ENCODE measurements around the gene PRKAR1B. TPM values are rescaled to one million over a fixed set of nuclear protein-coding genes. Genes with fewer than 3 reads are reported as not detected.
"Not testable (repeated sequence)": the region's sequence is repeated elsewhere in the genome, so short reads cannot be mapped to it uniquely, and the experiment has no call there.

The PRKAR1B gene
- total RNA-seq, 1 donor from 2014 or later = 14.7 TPM

DNA sequence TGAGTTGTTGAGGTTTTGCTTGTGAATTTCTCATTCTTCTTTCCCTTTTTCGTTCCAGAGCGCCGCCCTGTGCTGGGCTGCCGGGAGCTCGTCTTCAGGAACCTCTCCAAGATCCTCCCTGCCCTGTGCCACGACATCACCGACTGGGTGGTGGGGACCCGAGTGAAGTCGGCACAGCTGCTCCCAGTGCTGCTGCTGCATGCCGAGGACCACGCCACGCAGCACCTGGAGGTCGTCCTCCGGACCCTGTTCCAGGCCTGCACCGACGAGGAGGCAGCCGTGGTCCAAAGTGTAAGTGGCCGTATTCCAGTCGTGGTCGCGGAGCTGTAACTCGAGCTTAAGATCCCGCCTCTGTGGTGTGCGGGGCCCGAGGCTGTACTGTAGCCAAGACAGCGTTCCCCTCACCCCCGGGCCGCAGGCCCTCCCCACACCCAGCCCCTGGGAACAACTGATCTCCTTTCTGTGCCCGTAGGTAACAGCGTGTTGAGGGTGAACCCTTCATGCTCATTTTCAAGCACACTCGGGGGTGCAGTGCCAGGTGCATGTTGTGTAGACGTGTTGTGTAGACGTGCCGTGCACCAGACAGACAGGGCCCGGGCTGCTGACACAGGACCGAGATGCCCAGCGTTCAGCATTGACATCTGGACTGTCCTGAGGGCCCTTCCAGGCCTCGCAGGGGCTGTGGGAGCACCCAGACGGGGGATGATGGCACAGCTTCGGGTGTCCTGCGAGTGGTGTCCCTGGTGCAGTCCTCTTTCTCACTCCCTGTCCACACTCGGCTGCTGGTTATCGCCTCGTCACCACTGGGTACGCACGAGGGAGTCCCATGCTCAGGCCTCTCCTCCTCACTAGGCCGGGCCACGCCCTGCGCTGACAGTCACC lies 27.7 kb upstream of the PRKAR1B start:
- Histone ChIP-seq H2AFZ (ENCODE audit: low read depth, low read length) (no peak overlapping the region), H3K27me3 (ENCODE audit: insufficient read depth, low read length) (no peaks in the 10 kb centered on the region), H3K79me2 (ENCODE audit: insufficient read depth, low read length) (peaks cover 6% of the 10 kb centered on the region), H3K27ac (ENCODE audit: low read depth, low read length) (no peak overlapping the region), H3K9me3 (ENCODE audit: insufficient read depth, low read depth, low read length) (no peaks in the 10 kb centered on the region), H3K36me3 (ENCODE audit: insufficient read depth, low read length) (peaks cover 17% of the 10 kb centered on the region), H3K4me3 (ENCODE audit: insufficient read depth, low read depth, low read length) (no peak overlapping the region), H3K4me1 (ENCODE audit: insufficient read depth, low read length) (no peaks in the 10 kb centered on the region), H3K4me2 (ENCODE audit: low read length) (no peak overlapping the region), H4K20me1 (ENCODE audit: insufficient read depth, low read length) (peaks cover 7% of the 10 kb centered on the region), H3K9ac (ENCODE audit: low read length) (no peak overlapping the region)
- peaks cover 33% of the 10 kb centered on the region for H3K36me3 Mint-ChIP-seq (ENCODE audit: low read depth, unreplicated experiment)
- FAIRE-seq (no peak), DNase-seq (ENCODE audit: low read depth) (no peak)
- H3K4me1 Mint-ChIP-seq (ENCODE audit: low read depth, unreplicated experiment) = no peaks in the 10 kb centered on the region
- H3K4me3 Mint-ChIP-seq (ENCODE audit: unreplicated experiment) = no peak overlapping the region
- H3K27me3 Mint-ChIP-seq (ENCODE audit: low read depth, unreplicated experiment) = no peaks in the 10 kb centered on the region
- H3K9me3 Mint-ChIP-seq (ENCODE audit: unreplicated experiment) = no peaks in the 10 kb centered on the region
- TF ChIP-seq, protein P1, sequence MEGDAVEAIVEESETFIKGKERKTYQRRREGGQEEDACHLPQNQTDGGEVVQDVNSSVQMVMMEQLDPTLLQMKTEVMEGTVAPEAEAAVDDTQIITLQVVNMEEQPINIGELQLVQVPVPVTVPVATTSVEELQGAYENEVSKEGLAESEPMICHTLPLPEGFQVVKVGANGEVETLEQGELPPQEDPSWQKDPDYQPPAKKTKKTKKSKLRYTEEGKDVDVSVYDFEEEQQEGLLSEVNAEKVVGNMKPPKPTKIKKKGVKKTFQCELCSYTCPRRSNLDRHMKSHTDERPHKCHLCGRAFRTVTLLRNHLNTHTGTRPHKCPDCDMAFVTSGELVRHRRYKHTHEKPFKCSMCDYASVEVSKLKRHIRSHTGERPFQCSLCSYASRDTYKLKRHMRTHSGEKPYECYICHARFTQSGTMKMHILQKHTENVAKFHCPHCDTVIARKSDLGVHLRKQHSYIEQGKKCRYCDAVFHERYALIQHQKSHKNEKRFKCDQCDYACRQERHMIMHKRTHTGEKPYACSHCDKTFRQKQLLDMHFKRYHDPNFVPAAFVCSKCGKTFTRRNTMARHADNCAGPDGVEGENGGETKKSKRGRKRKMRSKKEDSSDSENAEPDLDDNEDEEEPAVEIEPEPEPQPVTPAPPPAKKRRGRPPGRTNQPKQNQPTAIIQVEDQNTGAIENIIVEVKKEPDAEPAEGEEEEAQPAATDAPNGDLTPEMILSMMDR (IDR thresholded peaks at IDR 0.05; ENCODE audit: insufficient read depth, low read depth, low read length) = no peak
- no peak for TF ChIP-seq EZH2 (IDR thresholded peaks at IDR 0.05; ENCODE audit: insufficient read depth, low read length)
- H3K27ac Mint-ChIP-seq (ENCODE audit: unreplicated experiment) = no peak overlapping the region

DNA sequence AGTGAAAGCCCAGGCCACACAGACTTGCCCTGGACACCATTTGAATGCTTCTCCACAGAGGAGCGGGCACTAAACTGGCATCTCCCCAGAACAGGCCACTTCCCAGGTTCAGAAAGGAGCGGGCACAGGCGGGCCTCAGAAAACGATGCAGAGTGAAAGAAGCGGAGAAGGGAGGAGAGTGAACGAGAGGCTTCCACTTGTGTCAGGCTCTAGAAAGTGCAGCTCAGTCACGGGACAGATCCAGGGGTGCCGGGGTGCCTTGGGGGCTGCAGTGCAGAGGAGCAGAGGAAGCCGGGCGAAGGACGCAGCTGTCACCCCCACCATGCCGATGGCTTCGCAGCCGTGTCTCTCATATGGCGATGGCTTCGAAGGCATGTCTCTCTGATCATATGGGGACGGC lies 26.1 kb upstream of the PRKAR1B start:
- H3K36me3 ChIP-seq (ENCODE audit: insufficient read depth, low read length) = peaks cover 15% of the 10 kb centered on the region
- no peak overlapping the region for H3K27ac Mint-ChIP-seq (ENCODE audit: unreplicated experiment)

DNA sequence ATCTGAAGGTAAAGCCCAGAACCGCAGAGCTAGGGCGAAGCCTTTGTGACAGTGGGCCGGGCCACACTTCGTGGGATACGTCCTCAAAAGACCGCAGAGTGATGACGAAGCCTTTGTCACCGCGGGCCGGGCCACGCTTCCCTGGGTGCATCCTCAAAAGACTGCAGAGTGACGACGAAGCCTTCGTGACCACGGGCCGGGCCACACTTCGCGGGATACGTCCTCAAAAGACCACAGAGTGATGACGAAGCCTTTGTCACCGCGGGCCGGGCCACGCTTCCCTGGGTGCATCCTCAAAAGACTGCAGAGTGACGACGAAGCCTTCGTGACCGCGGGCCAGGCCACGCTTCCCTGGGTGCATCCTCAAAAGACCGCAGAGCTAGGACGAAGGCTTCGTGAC lies 25.2 kb upstream of the PRKAR1B start:
- not testable (repeated sequence) for H3K4me2 ChIP-seq (ENCODE audit: low read length); H3K27me3 ChIP-seq (ENCODE audit: insufficient read depth, low read length); DNase-seq (ENCODE audit: low read depth); FAIRE-seq; H3K9ac ChIP-seq (ENCODE audit: low read length); H3K4me1 Mint-ChIP-seq (ENCODE audit: low read depth, unreplicated experiment); H3K27ac ChIP-seq (ENCODE audit: low read depth, low read length); H2AFZ ChIP-seq (ENCODE audit: low read depth, low read length); H3K4me3 ChIP-seq (ENCODE audit: insufficient read depth, low read depth, low read length); H3K4me3 Mint-ChIP-seq (ENCODE audit: unreplicated experiment); H3K27ac Mint-ChIP-seq (ENCODE audit: unreplicated experiment); H3K27me3 Mint-ChIP-seq (ENCODE audit: low read depth, unreplicated experiment); H3K9me3 Mint-ChIP-seq (ENCODE audit: unreplicated experiment); H3K36me3 ChIP-seq (ENCODE audit: insufficient read depth, low read length); H3K4me1 ChIP-seq (ENCODE audit: insufficient read depth, low read length); H3K9me3 ChIP-seq (ENCODE audit: insufficient read depth, low read depth, low read length)
- peaks cover 24% of the 10 kb centered on the region for H3K36me3 Mint-ChIP-seq (ENCODE audit: low read depth, unreplicated experiment)
- peaks cover 21% of the 10 kb centered on the region for H3K79me2 ChIP-seq (ENCODE audit: insufficient read depth, low read length)
- peaks cover 24% of the 10 kb centered on the region for H4K20me1 ChIP-seq (ENCODE audit: insufficient read depth, low read length)

More for the DNA sequence above, 26.1 kb upstream of the PRKAR1B start:
- Histone ChIP-seq H3K9me3 (ENCODE audit: insufficient read depth, low read depth, low read length) (no peaks in the 10 kb centered on the region), H2AFZ (ENCODE audit: low read depth, low read length) (no peak overlapping the region), H3K79me2 (ENCODE audit: insufficient read depth, low read length) (peaks cover 19% of the 10 kb centered on the region), H3K27ac (ENCODE audit: low read depth, low read length) (no peak overlapping the region), H3K9ac (ENCODE audit: low read length) (no peak overlapping the region), H3K4me3 (ENCODE audit: insufficient read depth, low read depth, low read length) (no peak overlapping the region), H4K20me1 (ENCODE audit: insufficient read depth, low read length) (peaks cover 22% of the 10 kb centered on the region), H3K27me3 (ENCODE audit: insufficient read depth, low read length) (no peaks in the 10 kb centered on the region), H3K4me1 (ENCODE audit: insufficient read depth, low read length) (no peaks in the 10 kb centered on the region), H3K4me2 (ENCODE audit: low read length) (no peak overlapping the region)
- H3K4me3 Mint-ChIP-seq (ENCODE audit: unreplicated experiment) = no peak overlapping the region
- no peaks in the 10 kb centered on the region for H3K27me3 Mint-ChIP-seq (ENCODE audit: low read depth, unreplicated experiment)
- no peak for TF ChIP-seq EZH2 (IDR thresholded peaks at IDR 0.05; ENCODE audit: insufficient read depth, low read length)
- TF ChIP-seq, protein P1 (IDR thresholded peaks at IDR 0.05; ENCODE audit: insufficient read depth, low read depth, low read length) = no peak
- no peaks in the 10 kb centered on the region for H3K4me1 Mint-ChIP-seq (ENCODE audit: low read depth, unreplicated experiment)
- FAIRE-seq (no peak), DNase-seq (ENCODE audit: low read depth) (no peak)
- H3K9me3 Mint-ChIP-seq (ENCODE audit: unreplicated experiment) = no peaks in the 10 kb centered on the region
- H3K36me3 Mint-ChIP-seq (ENCODE audit: low read depth, unreplicated experiment) = peaks cover 29% of the 10 kb centered on the region

All from astrocyte (in vitro differentiated cells and primary cell).